Transverse colon (tissue), 4 donors: ENCODE data around the gene TRRAP. TPM values are rescaled to one million over a fixed set of nuclear protein-coding genes. Genes with fewer than 3 reads are reported as not detected.

Experiments
- DNase-seq: peaks from one replicate; pipeline ENCODE4 v3.0.0-alpha.2; 2019
- H3K27ac ChIP-seq, 4 donors: fragments of 200-600 bp; sonication (generic); 2 replicates each; pipeline ENCODE4 v1.5.1; 2016 to 2018; ENCODE audit warnings: inconsistent platforms in 4 of 4
- H3K27me3 ChIP-seq: fragments of 200-600 bp; sonication (generic); 2 replicates; pipeline ENCODE4 v1.5.1; 2017; ENCODE audit warnings: inconsistent platforms
- H3K36me3 ChIP-seq, 4 donors: fragments of 200-600 bp; sonication (generic); 2 replicates each; pipeline ENCODE4 v1.5.1; 2017 to 2019; ENCODE audit warnings: inconsistent platforms in 4 of 4
- H3K4me1 ChIP-seq, 4 donors: fragments of 200-600 bp; sonication (generic); 2 replicates each; pipeline ENCODE4 v1.5.1; 2017 to 2020; ENCODE audit warnings: inconsistent platforms in 4 of 4
- H3K4me3 ChIP-seq, 4 donors: fragments of 200-600 bp; sonication (generic); 1 replicate in 1 of 4; 2 replicates in 3 of 4; pipeline versions ENCODE4 v1.5.1 to v1.6.1; 2017 to 2019; ENCODE audit warnings: inconsistent platforms in 4 of 4
- H3K9me3 ChIP-seq, 2 donors: fragments of 200-600 bp; sonication (generic); 2 replicates each; pipeline ENCODE4 v1.5.1; 2017 to 2019; ENCODE audit warnings: inconsistent platforms in 2 of 2
- CTCF ChIP-seq, 5 experiments: fragments of 200-600 bp in 3 of 5; fragments of 450-650 bp in 2 of 5; sonication (generic) in 3 of 5; IDR thresholded peaks; 1 replicate in 2 of 5; 2 replicates in 3 of 5; pipeline ENCODE4 v1.5.1; 2016 to 2017; ENCODE audit warnings: antibody characterized with exemption in 5 of 5, inconsistent platforms in 3 of 5, mild to moderate bottlenecking in 2 of 5, moderate library complexity in 1 of 5
- EP300 ChIP-seq: sonication (generic); formaldehyde crosslinking; IDR thresholded peaks from one replicate; pipeline ENCODE4 v1.6.1; 2017; ENCODE audit warnings: antibody characterized with exemption, low read depth
- POLR2A ChIP-seq: fragments of 450-650 bp; IDR thresholded peaks from one replicate; pipeline ENCODE4 v1.6.1; 2016; ENCODE audit warnings: antibody characterized with exemption, mild to moderate bottlenecking, moderate library complexity
- POLR2AphosphoS5 ChIP-seq, 3 donors: sonication (generic); formaldehyde crosslinking; IDR thresholded peaks; one replicate each; pipeline ENCODE4 v1.6.1; 2016; ENCODE audit warnings: antibody characterized with exemption in 3 of 3
- WGBS, 2 donors: methylation state at CpG; one replicate each; pipeline ENCODE4 v1.1.5; 2018; ENCODE audit warnings: low coverage in 1 of 2; 5-methylcytosine and 5-hydroxymethylcytosine counted together
- in situ Hi-C, 4 donors: fragments of 200-750 bp; cut with MboI; loops; one replicate each; pipeline versions ENCODE4 v1.15.0 to v1.15.1; 2017; ENCODE audit warnings: low sequenced_read_pairs in 3 of 4, low pct_ligation_motif_present in 1 of 4, low pct_unique_long_range_greater_than_20kb in 1 of 4
- intact Hi-C: fragments of 100-400 bp; cut with DNase I; formaldehyde crosslinking; loops from one replicate; pipeline ENCODE4 v1.15.1; 2023; ENCODE audit warnings: low total_unique reads
- total RNA-seq, 4 donors: library from RNA; depleted of rRNA; stranded (reverse); fragments of >200 nt; gene quantifications; one replicate each; pipeline ENCODE4 v1.1.0, GENCODE V29; 2016

TRRAP gene
- total RNA-seq, 4 donors from 2014 or later, result 27.3 to 73.3 (median 38.0) TPM

GRCh38 chr7:99030951-99031350 is 152.6 kb downstream of the TRRAP start:
- no peaks in the 10 kb centered on the region for H3K27me3 ChIP-seq
- H3K36me3 ChIP-seq, result peaks cover 0 to 67% (median 29%) of the 10 kb centered on the region in 4 donors
- no peak overlapping the region for H3K4me3 ChIP-seq
- TF ChIP-seq POLR2AphosphoS5 (IDR thresholded peaks at IDR 0.05) (no peak), EP300 (no peak), CTCF (IDR thresholded peaks at IDR 0.05) (no peak), POLR2A (no peak)
- WGBS, 2 donors, result 84 to 85% methylated on average over 4 to 5 of the region's 5 CpGs
- DNase-seq, result no peak
- in situ Hi-C loops, result loop anchor here in 1 of 4 donors (10.0 kb wide), 1 partner anchor 284 kb away; no protein-coding TSS in a partner anchor
- H3K27ac ChIP-seq, result peak overlapping the region in 3 of 4 donors; percentile 1 to 63 (median 45)
- no peaks in the 10 kb centered on the region for H3K9me3 ChIP-seq
- H3K4me1 ChIP-seq, result no peaks in the 10 kb centered on the region
- intact Hi-C loops, result no loop called here

DNA sequence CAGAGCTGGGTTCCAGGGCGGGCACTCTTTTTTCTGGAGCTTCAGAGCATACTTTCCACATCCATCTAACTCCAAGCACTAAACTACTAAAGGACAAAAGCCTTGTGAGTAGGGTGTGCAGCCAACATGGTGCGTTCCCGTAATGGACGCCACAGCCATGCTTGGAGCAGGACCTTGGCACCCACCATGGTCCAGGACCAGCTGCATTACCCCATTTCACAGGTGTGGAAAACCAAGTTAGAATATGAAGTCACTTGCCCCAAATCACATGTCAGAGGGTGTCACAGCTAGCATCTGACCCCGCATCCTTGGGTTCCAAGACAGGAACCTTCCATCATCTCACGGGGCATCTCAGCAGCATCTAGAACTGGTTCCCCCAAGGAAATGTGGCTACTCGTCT is 153.2 kb downstream of the TRRAP start:
- Histone ChIP-seq H3K4me1 (no peaks in the 10 kb centered on the region), H3K27ac (peak overlapping the region in 3 of 4 donors; percentile 1 to 47 (median 45)), H3K4me3 (no peak overlapping the region), H3K27me3 (no peaks in the 10 kb centered on the region), H3K9me3 (no peaks in the 10 kb centered on the region), H3K36me3 (peaks cover 0 to 71% (median 29%) of the 10 kb centered on the region in 4 donors)
- in situ Hi-C loops, result loop anchor here in 1 of 4 donors (10.0 kb wide), 1 partner anchor 283 kb away; no protein-coding TSS in a partner anchor
- 83 to 94% methylated on average over 1 to 7 of the region's 7 CpGs for WGBS, 2 donors
- no peak for DNase-seq
- intact Hi-C loops, result no loop called here
- TF ChIP-seq CTCF (IDR thresholded peaks at IDR 0.05), result no peak
- TF ChIP-seq POLR2AphosphoS5 (IDR thresholded peaks at IDR 0.05), result no peak
- TF ChIP-seq POLR2A, result no peak
- no peak for TF ChIP-seq EP300

DNA sequence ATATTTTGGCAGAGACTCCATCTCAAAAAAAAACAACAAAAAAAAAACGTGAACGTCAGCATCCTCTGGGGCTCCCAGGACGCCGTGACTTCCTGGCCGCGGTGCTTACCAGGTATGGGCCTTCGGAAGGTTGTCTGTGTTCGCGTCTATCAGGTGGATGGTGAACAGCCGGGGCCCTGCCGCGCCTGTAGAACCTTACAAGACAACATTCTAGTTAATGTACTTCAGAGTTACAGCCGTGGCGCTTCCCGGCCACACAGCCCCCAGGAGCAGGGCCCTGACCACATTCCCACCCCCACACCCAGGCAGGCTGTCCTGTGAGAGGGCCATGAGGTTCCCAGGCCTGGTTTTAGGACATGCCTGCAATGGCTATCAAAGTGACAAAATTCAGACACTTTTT is 154.6 kb downstream of the TRRAP start:
- H3K4me3 ChIP-seq, result no peak overlapping the region
- 87 to 90% methylated on average over 12 to 15 of the region's 15 CpGs for WGBS, 2 donors
- in situ Hi-C loops, result loop anchor here in 1 of 4 donors (10.0 kb wide), 1 partner anchor 282 kb away; no protein-coding TSS in a partner anchor
- H3K4me1 ChIP-seq, result no peaks in the 10 kb centered on the region
- no peaks in the 10 kb centered on the region for H3K27me3 ChIP-seq
- peaks cover 0 to 81% (median 35%) of the 10 kb centered on the region in 4 donors for H3K36me3 ChIP-seq
- TF ChIP-seq POLR2AphosphoS5 (IDR thresholded peaks at IDR 0.05) (no peak), EP300 (no peak)
- DNase-seq, result no peak
- no peak overlapping the region for H3K27ac ChIP-seq
- no peaks in the 10 kb centered on the region for H3K9me3 ChIP-seq
- intact Hi-C loops, result no loop called here

- H3K27me3 ChIP-seq, result no peaks in the 10 kb centered on the region
- intact Hi-C loops, result no loop called here
- H3K9me3 ChIP-seq, result no peaks in the 10 kb centered on the region
- WGBS, 2 donors, result 74% methylated on average over 4 of the region's 4 CpGs; no CpG with 5 or more reads in 1 of the 2 donors
- no peak overlapping the region for H3K4me3 ChIP-seq
- no peak for DNase-seq
- no peak overlapping the region for H3K27ac ChIP-seq
- H3K36me3 ChIP-seq, result peaks cover 0 to 84% (median 36%) of the 10 kb centered on the region in 4 donors
- H3K4me1 ChIP-seq, result no peaks in the 10 kb centered on the region
- in situ Hi-C loops, result loop anchor here in 1 of 4 donors (10.0 kb wide), 1 partner anchor 281 kb away; no protein-coding TSS in a partner anchor
- TF ChIP-seq POLR2A, result no peak
- TF ChIP-seq CTCF (IDR thresholded peaks at IDR 0.05), result no peak
- no peak for TF ChIP-seq EP300
- no peak for TF ChIP-seq POLR2AphosphoS5 (IDR thresholded peaks at IDR 0.05)
These were observed 155.4 kb downstream of the TRRAP start for GRCh38 chr7:99033765-99034164.
